Stimulated activated CD8-positive, alpha-beta memory T cell treated with anti-CD3 and anti-CD28 coated beads, Interleukin-2, amount 100 ng/mL, for 1 hour (primary cell): ENCODE measurements around the gene CYREN.
"Not testable (repeated sequence)": the region's sequence is repeated elsewhere in the genome, so short reads cannot be mapped to it uniquely, and the experiment has no call there.

Experiments used
- DNase-seq, 2 donors: peaks; one replicate each; pipeline ENCODE4 v3.0.0-alpha.2; 2020; ENCODE audit warnings: low read depth in 2 of 2

CYREN gene

GRCh38 chr7:135159359-135160085 is 11.0 kb downstream of the CYREN start:
- DNase-seq = no peak

GRCh38 chr7:135158874-135159273 is 11.6 kb downstream of the CYREN start:
- no peak for DNase-seq

- no peak for DNase-seq
Measured at GRCh38 chr7:135158141-135158655, 12.3 kb downstream of the CYREN start.

- DNase-seq = no peak
Measured at GRCh38 chr7:135156290-135156689, 14.2 kb downstream of the CYREN start.

GRCh38 chr7:135154734-135155133 is 15.8 kb downstream of the CYREN start:
- DNase-seq = no peak

- DNase-seq = no peak
Measured at GRCh38 chr7:135152442-135152841, 18.1 kb downstream of the CYREN start.

- DNase-seq = no peak
Measured at GRCh38 chr7:135151533-135151932, 19.0 kb downstream of the CYREN start.

- DNase-seq = no peak
Measured at GRCh38 chr7:135151132-135151531, 19.4 kb downstream of the CYREN start.

- no peak for DNase-seq
Measured at GRCh38 chr7:135150072-135150782, 20.3 kb downstream of the CYREN start.

- no peak for DNase-seq
Measured at GRCh38 chr7:135147899-135148721, 22.4 kb downstream of the CYREN start, which contains the start of gene TMEM140. Gene TMEM140 (plus strand): TSS chr7:135148072. CDS start chr7:135164442, 16,370 bp downstream.

GRCh38 chr7:135147341-135147898 is 23.1 kb downstream of the CYREN start:
- no peak for DNase-seq

GRCh38 chr7:135143885-135144668 is 26.4 kb downstream of the CYREN start:
- DNase-seq = no peak

- DNase-seq = no peak
Measured at GRCh38 chr7:135129579-135129978, 40.9 kb downstream of the CYREN start.

- DNase-seq = no peak
Measured at GRCh38 chr7:135128931-135129330, 41.6 kb downstream of the CYREN start.

GRCh38 chr7:135124631-135125030 is 45.9 kb downstream of the CYREN start:
- DNase-seq = not testable (repeated sequence)

- no peak for DNase-seq
Measured at GRCh38 chr7:135121868-135122267, 48.6 kb downstream of the CYREN start.

GRCh38 chr7:135117096-135117495 is 53.4 kb downstream of the CYREN start:
- no peak for DNase-seq
